ENCODE measurements around the gene UAP1L1.

DNA sequence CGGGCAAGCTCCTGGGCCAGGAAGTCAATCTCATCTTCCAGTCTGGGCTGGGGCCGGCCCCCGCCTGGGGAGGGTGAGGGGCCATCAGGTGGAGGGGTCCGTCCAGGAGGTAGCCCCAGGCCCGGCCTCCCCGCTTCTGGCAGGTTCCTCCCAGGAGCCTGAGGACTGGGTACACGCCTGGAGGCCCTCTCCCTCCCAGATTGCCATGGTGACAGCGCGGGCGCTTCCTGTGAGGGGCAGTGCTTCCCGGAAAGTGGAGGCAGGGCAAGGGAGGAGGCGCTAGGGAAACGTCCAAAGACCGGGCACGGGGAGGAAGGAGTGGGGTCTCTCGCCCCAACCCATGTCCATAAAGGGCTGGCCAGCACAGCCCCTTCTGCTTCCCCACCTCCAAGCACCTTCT lies 36.2 kb upstream of the UAP1L1 start:
- no peak for TF ChIP-seq YY1 (IDR thresholded peaks at IDR 0.05; ENCODE audit: insufficient read depth, insufficient read length)
- TF ChIP-seq ZNF274 (IDR thresholded peaks at IDR 0.05; ENCODE audit: low read depth, low read length): no peak
- TF ChIP-seq SUZ12 (IDR thresholded peaks at IDR 0.05; ENCODE audit: extremely low read depth, insufficient read depth, insufficient read length): no peak

All from NT2/D1 (cell line).